GM12874 (cell line): ENCODE measurements around the gene SNORC.

Source experiments
- CTCF ChIP-seq: IDR thresholded peaks from 2 replicates; pipeline ENCODE4 v1.5.1; 2011; ENCODE audit warnings: low read depth, mild to moderate bottlenecking, control low read depth, low read length, moderate library complexity; ENCODE audit not compliant: insufficient read depth

Gene SNORC

GRCh38 chr2:232878855-232879617 is 9.0 kb downstream of the SNORC start:
- no peak for TF ChIP-seq CTCF

- TF ChIP-seq CTCF, result no peak
These were observed 9.8 kb downstream of the SNORC start for GRCh38 chr2:232879618-232880494.

DNA sequence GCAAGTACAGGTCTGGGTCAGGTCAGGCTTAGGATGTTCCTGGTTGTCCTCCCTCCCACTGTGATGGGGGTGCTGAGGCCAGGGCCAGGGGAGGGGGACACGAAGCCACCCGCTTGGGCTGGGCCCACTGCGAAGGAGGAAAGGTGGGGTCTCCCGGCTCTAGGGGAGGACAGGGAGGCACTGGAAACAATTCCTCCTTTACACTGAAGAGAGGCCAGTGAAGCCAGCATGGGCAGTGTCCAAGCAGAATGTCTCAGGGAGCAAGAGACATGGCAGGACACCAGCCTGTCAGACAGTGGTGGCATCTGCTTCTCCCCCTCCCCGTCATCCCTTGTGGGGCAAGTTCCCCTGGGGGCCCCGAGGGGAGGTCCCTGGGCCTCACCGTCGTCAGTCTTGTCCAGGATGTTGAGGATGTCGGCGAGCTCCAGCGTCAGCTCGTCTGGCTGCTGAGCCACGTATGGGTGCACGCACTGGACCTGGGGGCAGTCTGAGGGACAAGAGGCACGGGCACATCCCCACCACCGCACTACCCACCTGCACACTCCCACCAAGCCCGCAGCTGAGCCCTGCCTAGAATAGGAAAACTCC is 10.8 kb downstream of the SNORC start:
- no peak for TF ChIP-seq CTCF

GRCh38 chr2:232882085-232882484 is 12.0 kb downstream of the SNORC start:
- TF ChIP-seq CTCF, result no peak

- TF ChIP-seq CTCF, result no peak
These were observed 12.5 kb downstream of the SNORC start for GRCh38 chr2:232882505-232883115.

- no peak for TF ChIP-seq CTCF
These were observed 13.2 kb downstream of the SNORC start for GRCh38 chr2:232883116-232883721.
